Neural crest cell (in vitro differentiated cells): ENCODE data around the gene SMAD3. TPM values are rescaled to one million over a fixed set of nuclear protein-coding genes. Genes with fewer than 3 reads are reported as not detected.
A peak's percentile ranks its signal among the peaks of the same experiment; 100 is the strongest.

Experiments
- DNase-seq: peaks from one replicate; pipeline ENCODE4 v3.0.0; 2021; ENCODE audit warnings: low read depth, mixed read lengths, low spot score
- H3K27ac Mint-ChIP-seq: one replicate; pipeline ENCODE4 v1.8.0; 2021; ENCODE audit warnings: mild to moderate bottlenecking, mixed read lengths; ENCODE audit not compliant: unreplicated experiment
- H3K27me3 Mint-ChIP-seq: 2 replicates; pipeline ENCODE4 v1.8.0; 2021; ENCODE audit warnings: low read depth, mild to moderate bottlenecking, mixed read lengths
- H3K36me3 Mint-ChIP-seq: 2 replicates; pipeline ENCODE4 v1.8.0; 2021; ENCODE audit warnings: low read depth, mild to moderate bottlenecking, mixed read lengths
- H3K4me1 Mint-ChIP-seq: 2 replicates; pipeline ENCODE4 v1.8.0; 2021; ENCODE audit warnings: mixed read lengths
- H3K4me3 Mint-ChIP-seq: one replicate; pipeline ENCODE4 v1.8.0; 2021; ENCODE audit warnings: mild to moderate bottlenecking, mixed read lengths
- H3K9me3 Mint-ChIP-seq: 2 replicates; pipeline ENCODE4 v1.8.0; 2021; ENCODE audit warnings: mixed read lengths
- total RNA-seq: library from RNA; stranded (reverse); gene quantifications from 2 replicates; pipeline ENCODE4 v1.2.1, GENCODE V29; 2021
- TF ChIP-seq, protein P1 (sequence below): fragments of 200-600 bp; sonication (generic); conservative IDR thresholded peaks from 2 replicates; pipeline ENCODE4 v1.5.0; 2021; ENCODE audit warnings: antibody characterized with exemption, mild to moderate bottlenecking

The SMAD3 gene
- total RNA-seq, 1 donor from 2014 or later = 39.5 TPM

DNA sequence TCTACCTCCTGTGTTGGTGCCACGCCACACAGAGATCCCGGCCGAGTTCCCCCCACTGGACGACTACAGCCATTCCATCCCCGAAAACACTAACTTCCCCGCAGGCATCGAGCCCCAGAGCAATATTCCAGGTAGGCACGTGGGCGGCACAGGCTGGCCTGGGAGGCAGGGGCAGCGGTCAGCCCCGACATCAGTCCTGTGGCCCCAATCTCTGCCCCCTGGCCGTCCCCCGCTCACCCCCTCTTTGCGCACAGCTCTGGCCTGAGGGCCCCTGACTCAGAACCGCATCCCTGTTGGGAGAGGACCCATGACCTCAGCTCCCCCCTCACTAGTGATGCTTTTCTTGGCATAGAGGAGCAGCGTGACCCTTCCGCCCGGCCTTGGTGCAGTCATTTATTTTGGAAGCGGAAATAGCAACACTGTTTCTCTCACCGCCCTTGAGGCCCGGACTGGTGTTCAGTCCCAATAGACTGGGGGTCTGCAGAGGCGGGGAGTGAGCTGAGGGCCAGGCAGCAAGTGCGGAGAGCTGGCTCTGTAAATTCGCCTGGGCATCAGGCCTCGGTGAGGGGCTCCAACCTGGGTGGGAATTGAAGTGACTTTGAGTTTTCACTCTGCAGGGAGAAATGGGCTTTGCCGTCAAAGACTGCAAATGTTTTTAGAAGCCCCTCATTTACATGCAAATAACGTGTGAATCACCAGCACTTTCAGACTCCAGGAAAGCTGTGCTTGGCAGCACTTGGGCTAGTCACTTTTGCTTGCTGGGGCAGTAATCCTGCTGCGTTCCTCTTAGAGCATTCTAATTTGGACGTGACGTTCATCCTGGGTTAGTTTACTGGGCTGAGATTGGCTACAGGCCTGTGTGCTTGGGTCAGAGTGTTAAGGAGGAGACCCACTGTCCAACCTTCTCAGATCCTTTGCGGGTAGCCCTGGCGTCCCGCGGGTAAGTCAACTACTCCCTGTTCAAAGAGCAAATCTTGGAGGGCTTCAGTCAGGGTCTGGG is 100.2 kb downstream of the SMAD3 start:
- TF ChIP-seq, protein P1, sequence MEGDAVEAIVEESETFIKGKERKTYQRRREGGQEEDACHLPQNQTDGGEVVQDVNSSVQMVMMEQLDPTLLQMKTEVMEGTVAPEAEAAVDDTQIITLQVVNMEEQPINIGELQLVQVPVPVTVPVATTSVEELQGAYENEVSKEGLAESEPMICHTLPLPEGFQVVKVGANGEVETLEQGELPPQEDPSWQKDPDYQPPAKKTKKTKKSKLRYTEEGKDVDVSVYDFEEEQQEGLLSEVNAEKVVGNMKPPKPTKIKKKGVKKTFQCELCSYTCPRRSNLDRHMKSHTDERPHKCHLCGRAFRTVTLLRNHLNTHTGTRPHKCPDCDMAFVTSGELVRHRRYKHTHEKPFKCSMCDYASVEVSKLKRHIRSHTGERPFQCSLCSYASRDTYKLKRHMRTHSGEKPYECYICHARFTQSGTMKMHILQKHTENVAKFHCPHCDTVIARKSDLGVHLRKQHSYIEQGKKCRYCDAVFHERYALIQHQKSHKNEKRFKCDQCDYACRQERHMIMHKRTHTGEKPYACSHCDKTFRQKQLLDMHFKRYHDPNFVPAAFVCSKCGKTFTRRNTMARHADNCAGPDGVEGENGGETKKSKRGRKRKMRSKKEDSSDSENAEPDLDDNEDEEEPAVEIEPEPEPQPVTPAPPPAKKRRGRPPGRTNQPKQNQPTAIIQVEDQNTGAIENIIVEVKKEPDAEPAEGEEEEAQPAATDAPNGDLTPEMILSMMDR = no peak
- peak overlapping the region; percentile 31 for H3K4me3 Mint-ChIP-seq
- no peak for DNase-seq
- H3K4me1 Mint-ChIP-seq = peaks cover 52% of the 10 kb centered on the region
- no peaks in the 10 kb centered on the region for H3K27me3 Mint-ChIP-seq
- H3K9me3 Mint-ChIP-seq = no peaks in the 10 kb centered on the region
- H3K36me3 Mint-ChIP-seq = peaks cover 10% of the 10 kb centered on the region
- H3K27ac Mint-ChIP-seq = peak overlapping the region; percentile 65

DNA sequence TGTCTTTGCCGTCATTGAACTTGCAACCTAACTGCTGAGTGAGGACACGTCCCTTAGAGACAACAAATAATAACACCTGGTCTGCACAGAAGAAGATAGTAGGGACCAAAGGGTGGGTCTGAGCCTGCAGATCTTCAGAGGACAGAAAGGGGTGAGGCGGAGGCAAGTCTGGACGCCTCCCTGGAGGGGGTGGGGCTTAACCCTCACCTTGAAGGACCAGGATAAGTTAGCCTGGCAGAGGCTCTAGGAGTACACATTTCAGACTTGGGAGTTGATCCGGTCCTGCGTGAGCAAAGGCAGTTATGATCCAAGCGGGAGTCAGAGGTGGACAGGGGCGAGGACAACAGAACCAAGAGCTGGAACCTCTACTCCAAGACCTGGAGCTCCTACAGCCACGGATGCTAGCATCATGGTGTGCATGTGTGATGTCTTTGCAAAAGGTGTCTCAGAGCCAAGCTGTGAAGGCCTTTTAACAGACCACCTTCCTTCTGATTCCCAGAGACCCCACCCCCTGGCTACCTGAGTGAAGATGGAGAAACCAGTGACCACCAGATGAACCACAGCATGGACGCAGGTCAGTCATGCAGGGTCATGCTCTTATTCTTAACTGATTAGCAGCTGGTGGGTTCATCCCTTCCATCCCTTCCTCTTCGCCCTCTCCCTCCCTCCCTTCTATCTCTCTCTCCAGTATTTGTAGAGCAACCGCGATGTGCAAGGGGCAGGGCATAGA is 101.0 kb downstream of the SMAD3 start:
- Mint-ChIP-seq H3K36me3 (peaks cover 10% of the 10 kb centered on the region), H3K27me3 (no peaks in the 10 kb centered on the region), H3K4me1 (peaks cover 47% of the 10 kb centered on the region), H3K27ac (peak overlapping the region; percentile 65), H3K4me3 (no peak overlapping the region), H3K9me3 (no peaks in the 10 kb centered on the region)
- TF ChIP-seq, protein P1 = no peak
- DNase-seq = no peak

DNA sequence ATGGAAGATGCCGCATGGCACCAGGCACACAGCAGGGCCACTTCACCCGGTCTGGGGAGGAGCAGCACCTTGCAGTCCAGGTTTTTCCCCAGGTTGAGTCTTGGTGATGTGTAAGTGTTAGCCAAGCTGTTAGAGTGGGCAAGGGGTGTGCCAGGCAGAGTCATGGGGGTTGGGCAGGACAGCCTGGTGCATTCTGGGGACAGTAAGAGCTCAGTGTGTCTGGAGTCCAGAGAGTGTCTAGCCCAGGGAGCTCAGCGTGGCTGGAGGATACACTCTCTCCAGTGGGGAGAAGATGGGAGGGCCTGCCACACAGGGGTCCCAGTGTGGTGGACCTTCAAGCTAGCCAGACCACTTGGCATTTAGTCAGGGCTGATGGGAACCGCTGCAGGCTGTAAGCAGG is 101.7 kb downstream of the SMAD3 start:
- Mint-ChIP-seq H3K4me3 (no peak overlapping the region), H3K27me3 (no peaks in the 10 kb centered on the region), H3K27ac (no peak overlapping the region)

DNA sequence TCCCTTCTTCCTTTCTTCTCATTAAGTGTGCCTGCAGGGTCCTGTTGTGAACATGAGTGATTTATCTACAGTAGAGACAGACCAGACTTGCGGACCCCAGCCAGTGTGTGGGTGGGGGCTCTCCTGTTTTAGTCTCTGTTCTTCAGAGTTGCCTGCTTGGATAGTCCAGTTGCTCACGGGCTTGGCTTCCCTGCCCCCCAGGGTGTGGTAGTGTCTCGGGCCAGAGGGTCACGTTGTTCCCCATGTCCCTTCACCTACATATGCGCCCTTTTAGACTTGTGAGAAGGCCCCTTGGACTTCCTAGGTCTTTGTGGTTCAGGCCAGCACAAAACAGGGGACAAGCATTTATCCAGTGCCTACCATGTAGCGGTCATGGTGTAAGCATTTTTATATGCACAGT is 103.3 kb downstream of the SMAD3 start:
- no peak for DNase-seq
- Mint-ChIP-seq H3K9me3 (no peaks in the 10 kb centered on the region), H3K27ac (peak overlapping the region; percentile 7), H3K36me3 (peaks cover 16% of the 10 kb centered on the region), H3K27me3 (no peaks in the 10 kb centered on the region), H3K4me1 (peaks cover 27% of the 10 kb centered on the region), H3K4me3 (no peak overlapping the region)
- TF ChIP-seq, protein P1 = no peak

More for the DNA sequence above, 101.7 kb downstream of the SMAD3 start:
- peaks cover 40% of the 10 kb centered on the region for H3K4me1 Mint-ChIP-seq
- H3K36me3 Mint-ChIP-seq = peaks cover 10% of the 10 kb centered on the region
- H3K9me3 Mint-ChIP-seq = no peaks in the 10 kb centered on the region
- no peak for DNase-seq
- TF ChIP-seq, protein P1 = no peak

DNA sequence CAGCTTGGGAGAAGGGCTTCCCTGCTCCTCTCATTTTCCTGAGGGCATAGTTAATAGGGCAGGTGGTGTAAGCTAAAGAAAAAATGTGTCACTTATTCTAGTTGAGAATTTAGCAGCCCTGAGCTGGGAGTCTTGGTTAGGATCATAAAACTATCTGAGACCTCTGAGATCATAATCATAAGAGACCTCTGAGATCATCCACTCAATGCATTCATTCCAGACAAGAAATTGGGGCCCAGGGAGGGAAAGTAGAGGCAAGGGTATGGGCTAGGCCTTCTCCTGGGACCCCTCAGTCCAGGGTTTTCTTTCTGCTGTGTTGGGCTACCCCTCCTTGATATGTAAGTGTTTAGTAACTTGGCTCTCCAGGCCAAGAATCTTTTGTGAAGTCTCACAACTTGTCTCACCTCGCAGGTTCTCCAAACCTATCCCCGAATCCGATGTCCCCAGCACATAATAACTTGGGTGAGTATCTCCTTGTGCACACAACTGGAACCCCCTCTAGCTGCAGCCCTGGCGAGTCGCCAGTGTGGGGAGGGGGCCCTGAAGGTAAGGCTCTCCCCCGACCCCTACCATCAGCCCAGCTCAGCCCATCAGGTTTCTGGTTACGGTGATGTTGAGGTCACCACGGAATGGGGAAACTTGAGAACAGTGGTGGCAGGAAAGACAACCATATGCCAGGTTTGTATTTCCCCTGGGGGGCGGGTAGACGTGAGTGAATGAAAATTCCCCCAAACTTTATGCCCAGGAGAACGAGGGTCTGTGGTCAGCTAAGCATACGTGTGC is 104.9 kb downstream of the SMAD3 start:
- Mint-ChIP-seq H3K9me3 (no peaks in the 10 kb centered on the region), H3K27me3 (no peaks in the 10 kb centered on the region), H3K4me1 (peaks cover 22% of the 10 kb centered on the region), H3K36me3 (peaks cover 16% of the 10 kb centered on the region), H3K27ac (no peak overlapping the region), H3K4me3 (no peak overlapping the region)
- TF ChIP-seq, protein P1 = no peak
- no peak for DNase-seq
